Ishikawa (cell line): Measurements from ENCODE around the gene AMH.

Source experiments
- CEBPB ChIP-seq: IDR thresholded peaks from 2 replicates; pipeline ENCODE4 v1.6.1; 2012
- CREB1 ChIP-seq: IDR thresholded peaks from 2 replicates; pipeline ENCODE4 v1.6.1; 2012; ENCODE audit warnings: low read depth
- EP300 ChIP-seq: IDR thresholded peaks from 2 replicates; pipeline ENCODE4 v1.6.1; 2012; ENCODE audit warnings: borderline replicate concordance
- FOXM1 ChIP-seq: IDR thresholded peaks from 2 replicates; pipeline ENCODE4 v1.6.1; 2012; ENCODE audit warnings: low read depth, borderline replicate concordance
- MAX ChIP-seq: IDR thresholded peaks from 2 replicates; pipeline ENCODE4 v1.6.1; 2012
- RAD21 ChIP-seq: IDR thresholded peaks from 2 replicates; pipeline ENCODE4 v1.6.1; 2012; ENCODE audit warnings: low read depth
- REST ChIP-seq: IDR thresholded peaks from 2 replicates; pipeline ENCODE4 v1.6.1; 2012; ENCODE audit warnings: low read depth, mild to moderate bottlenecking
- TAF1 ChIP-seq: IDR thresholded peaks from 2 replicates; pipeline ENCODE4 v1.6.1; 2012; ENCODE audit warnings: low read depth, mild to moderate bottlenecking
- USF1 ChIP-seq: IDR thresholded peaks from 2 replicates; pipeline ENCODE4 v1.6.1; 2012
- YY1 ChIP-seq: IDR thresholded peaks from 2 replicates; pipeline ENCODE4 v1.6.1; 2012; ENCODE audit warnings: low read depth
- ZBTB7A ChIP-seq: IDR thresholded peaks from 2 replicates; pipeline ENCODE4 v1.6.1; 2012; ENCODE audit warnings: low read depth

GRCh38 chr19:2217591-2217990 is 31.5 kb upstream of the AMH start:
- TF ChIP-seq TAF1 (no peak), EP300 (no peak), ZBTB7A (no peak), YY1 (no peak), REST (no peak), CEBPB (no peak), CREB1 (no peak), USF1 (no peak), MAX (no peak), RAD21 (no peak), FOXM1 (no peak)
